OCI-LY7 (cell line): Measurements from ENCODE around the gene PRELP. TPM values are rescaled to one million over a fixed set of nuclear protein-coding genes. Genes with fewer than 3 reads are reported as not detected.

Experiments used
- Bru-seq: library from RNA; stranded (reverse); fragments of 400-500 nt; gene quantifications from one replicate; lab custom pipeline; 2021; lab: Mats Ljungman, UMichigan
- BruChase-seq, 2 experiments: library from RNA; stranded (reverse); fragments of 400-500 nt; gene quantifications; one replicate each; lab custom pipeline; 2021; lab: Mats Ljungman, UMichigan
- BruUV-seq: library from RNA; stranded (reverse); fragments of 400-500 nt; replicated peaks from 2 replicates; lab custom pipeline; 2021; lab: Mats Ljungman, UMichigan
- CTCF ChIA-PET: fragments of 300-600 bp; sonication (Branson Sonifier 250); formaldehyde crosslinking; loops from one replicate; lab custom pipeline; 2022; ENCODE audit warnings: antibody characterized with exemption; ENCODE audit not compliant: unreplicated experiment; lab: Charles Lee
- POLR2A ChIA-PET: fragments of 300-600 bp; sonication (Branson Sonifier 250); formaldehyde crosslinking; loops from one replicate; lab custom pipeline; 2022; ENCODE audit warnings: antibody characterized with exemption; lab: Charles Lee
- DNase-seq: peaks from one replicate; pipeline ENCODE4 v3.0.0-alpha.2; 2015; ENCODE audit warnings: low spot score
- H2AFZ ChIP-seq: fragments of 200-600 bp; sonication (generic), shearing (Covaris generic); 2 replicates; pipeline ENCODE4 v1.6.1; 2014; ENCODE audit warnings: mild to moderate bottlenecking, antibody characterized with exemption, low read length, moderate library complexity
- H3K27ac ChIP-seq: fragments of 200-600 bp; sonication (generic); 2 replicates; pipeline ENCODE4 v1.5.1; 2014; ENCODE audit warnings: mixed run types, low read depth, mild to moderate bottlenecking, moderate library complexity, low read length, inconsistent platforms; ENCODE audit not compliant: poor library complexity, severe bottlenecking
- H3K36me3 ChIP-seq: fragments of 200-600 bp; sonication (generic); 2 replicates; pipeline ENCODE4 v1.6.1; 2014; ENCODE audit warnings: mild to moderate bottlenecking, antibody characterized with exemption, low read length, moderate library complexity, mixed read lengths; ENCODE audit not compliant: insufficient read depth
- H3K4me1 ChIP-seq: fragments of 200-600 bp; sonication (generic); 2 replicates; pipeline ENCODE4 v1.5.1; 2014; ENCODE audit warnings: mild to moderate bottlenecking, low read length; ENCODE audit not compliant: insufficient read depth, poor library complexity, severe bottlenecking
- H3K4me2 ChIP-seq: fragments of 200-600 bp; sonication (generic); 2 replicates; pipeline ENCODE4 v1.6.1; 2014; ENCODE audit warnings: mild to moderate bottlenecking, low read length
- H3K4me3 ChIP-seq: fragments of 200-600 bp; sonication (generic); 2 replicates; pipeline ENCODE4 v1.5.1; 2014; ENCODE audit warnings: mild to moderate bottlenecking, low read depth, low read length; ENCODE audit not compliant: poor library complexity, severe bottlenecking
- H3K79me2 ChIP-seq: fragments of 200-600 bp; sonication (generic); 2 replicates; pipeline ENCODE4 v1.6.1; 2016; ENCODE audit warnings: low read depth, mild to moderate bottlenecking, low read length, moderate library complexity, mixed read lengths; ENCODE audit not compliant: insufficient read depth
- H3K9me2 ChIP-seq: fragments of 200-600 bp; sonication (generic); 2 replicates; pipeline ENCODE4 v1.6.1; 2016; ENCODE audit warnings: mild to moderate bottlenecking, low read length, mixed read lengths; ENCODE audit not compliant: insufficient read depth
- H3K9me3 ChIP-seq: fragments of 200-600 bp; sonication (generic); 2 replicates; pipeline ENCODE4 v1.6.1; 2014; ENCODE audit warnings: mild to moderate bottlenecking, mixed run types, low read length, mixed read lengths
- H4K20me1 ChIP-seq: fragments of 200-600 bp; sonication (generic); 2 replicates; pipeline ENCODE4 v1.6.1; 2014; ENCODE audit warnings: mild to moderate bottlenecking, antibody characterized with exemption, low read length, moderate library complexity, mixed read lengths; ENCODE audit not compliant: insufficient read depth
- CTCF ChIP-seq: fragments of 200-600 bp; sonication (generic); conservative IDR thresholded peaks from 2 replicates; pipeline ENCODE4 v1.5.1; 2014; ENCODE audit warnings: mild to moderate bottlenecking, antibody characterized with exemption, low read length, moderate library complexity, mixed read lengths
- EZH2phosphoT487 ChIP-seq: fragments of 200-600 bp; sonication (generic); IDR thresholded peaks from 2 replicates; pipeline ENCODE4 v1.6.1; 2018; ENCODE audit warnings: low read depth, borderline replicate concordance, mild to moderate bottlenecking, mixed run types, antibody characterized with exemption, low read length, moderate library complexity, mixed read lengths
- intact Hi-C: fragments of 100-400 bp; cut with micrococcal nuclease; formaldehyde crosslinking; loops from one replicate; pipeline ENCODE4 v1.10.0; 2022; ENCODE audit not compliant: unreplicated experiment
- long read RNA-seq: library from polyadenylated mRNA; stranded (forward); transcript quantifications from one replicate; pipeline ENCODE4 v2.0.0, GENCODE V29; 2022
- total RNA-seq, 2 experiments: library from RNA; depleted of rRNA in 1 of 2; stranded (reverse); fragments of >200 nt in 1 of 2; shearing (Covaris generic) in 1 of 2; gene quantifications; 2 replicates each; pipeline ENCODE4 v1.2.3, GENCODE V29; 2014 to 2022

Gene PRELP
- total RNA-seq (2014; rRNA removed; shearing (Covaris generic)) (0.03 TPM in 1 of 2 replicates, not detected in the other), total RNA-seq (2022) (not detected in 2 replicates), Bru-seq, nascent RNA (not detected), BruChase-seq, experiment 1, labeled RNA remaining after a 6-hour chase (percentile 8 among the genes with signal in this experiment), BruChase-seq, experiment 2, labeled RNA remaining after a 2-hour chase (percentile 7 among the genes with signal in this experiment)
- long read RNA-seq = 0 reads

GRCh38 chr1:203475012-203475981, at the start of gene PRELP:
PRELP (plus strand) TSS chr1:203475806; CDS start chr1:203483185, 7,379 bp downstream.
- Histone ChIP-seq H3K36me3 (no peaks in the 10 kb centered on the region), H3K27ac (no peak within 1 kb of the TSS), H3K4me3 (no peak within 1 kb of the TSS), H3K4me1 (peaks cover 4% of the 10 kb centered on the region), H3K4me2 (no peak within 1 kb of the TSS), H3K9me3 (no peaks in the 10 kb centered on the region), H4K20me1 (no peaks in the 10 kb centered on the region), H2AFZ (no peak within 1 kb of the TSS), H3K9me2 (no peaks in the 10 kb centered on the region), H3K79me2 (no peaks in the 10 kb centered on the region)
- ChIA-PET POLR2A (no interaction called here), CTCF (no interaction called here)
- intact Hi-C loops = no loop called here
- no peak for DNase-seq
- no peak for TF ChIP-seq CTCF
- TF ChIP-seq EZH2phosphoT487 = no peak
- BruUV-seq = no TSS peak

- Histone ChIP-seq H3K27ac (no peak overlapping the region), H4K20me1 (no peaks in the 10 kb centered on the region), H3K4me3 (no peak overlapping the region), H3K4me1 (peaks cover 10% of the 10 kb centered on the region), H3K36me3 (no peaks in the 10 kb centered on the region), H3K4me2 (no peak overlapping the region), H3K9me2 (no peaks in the 10 kb centered on the region), H2AFZ (no peak overlapping the region), H3K79me2 (no peaks in the 10 kb centered on the region), H3K9me3 (no peaks in the 10 kb centered on the region)
- no peak for DNase-seq
- TF ChIP-seq CTCF (no peak), EZH2phosphoT487 (no peak)
- no TSS peak for BruUV-seq
- POLR2A ChIA-PET = interaction anchor here (1.3 kb wide), 1 partner anchor 40 kb away, joined by 3 read pairs; no protein-coding TSS in a partner anchor
- intact Hi-C loops = no loop called here
- CTCF ChIA-PET = no interaction called here
Measured at GRCh38 chr1:203426366-203426765, 49.2 kb upstream of the PRELP start.
